ENCODE measurements around the gene SSMEM1.

- TF ChIP-seq POLR2A (IDR thresholded peaks at IDR 0.05) (no peak), CTCF (IDR thresholded peaks at IDR 0.05) (no peak)
Measured at GRCh38 chr7:130234078-130234477, 26.4 kb downstream of the SSMEM1 start.
